NCI-H2196 (cell line): ENCODE data around the gene ARHGEF3.

ENCODE experiments used
- DNase-seq: peaks from one replicate; lab custom pipeline; 2025; ENCODE audit not compliant: unreplicated experiment; lab: John Stamatoyannopoulos, UW

ARHGEF3 gene

GRCh38 chr3:56796202-56796601, 5.5 kb downstream of the ARHGEF3 start:
- no peak for DNase-seq

- no peak for DNase-seq
These were observed 5.9 kb downstream of the ARHGEF3 start for GRCh38 chr3:56795829-56796185.

- no peak for DNase-seq
These were observed 6.5 kb downstream of the ARHGEF3 start for GRCh38 chr3:56795097-56795828.

GRCh38 chr3:56792193-56792592, 9.6 kb downstream of the ARHGEF3 start:
- no peak for DNase-seq

GRCh38 chr3:56790016-56790821, 11.5 kb downstream of the ARHGEF3 start:
- no peak for DNase-seq

- no peak for DNase-seq
These were observed 12.7 kb downstream of the ARHGEF3 start for GRCh38 chr3:56789076-56789475.

- peak; percentile 24 for DNase-seq
These were observed 13.2 kb downstream of the ARHGEF3 start for GRCh38 chr3:56788521-56788920.

GRCh38 chr3:56787784-56788256, 13.9 kb downstream of the ARHGEF3 start:
- no peak for DNase-seq

- DNase-seq: no peak
These were observed 14.4 kb downstream of the ARHGEF3 start for GRCh38 chr3:56787258-56787775.

- no peak for DNase-seq
These were observed 16.2 kb downstream of the ARHGEF3 start for GRCh38 chr3:56785499-56785898.

- DNase-seq: no peak
These were observed 17.2 kb downstream of the ARHGEF3 start for GRCh38 chr3:56784448-56785001.

GRCh38 chr3:56783644-56784447, 17.9 kb downstream of the ARHGEF3 start:
- peak; percentile 72 for DNase-seq

- DNase-seq: no peak
These were observed 18.8 kb downstream of the ARHGEF3 start for GRCh38 chr3:56782906-56783305.

- no peak for DNase-seq
These were observed 19.5 kb downstream of the ARHGEF3 start for GRCh38 chr3:56782215-56782614.

GRCh38 chr3:56781762-56782161, 20.0 kb downstream of the ARHGEF3 start:
- DNase-seq: no peak

- DNase-seq: no peak
These were observed 20.8 kb downstream of the ARHGEF3 start for GRCh38 chr3:56780936-56781335.

- DNase-seq: no peak
These were observed 22.9 kb downstream of the ARHGEF3 start for GRCh38 chr3:56778893-56779292.

- DNase-seq: no peak
These were observed 25.2 kb downstream of the ARHGEF3 start for GRCh38 chr3:56776556-56776950.

- DNase-seq: no peak
These were observed 25.8 kb downstream of the ARHGEF3 start for GRCh38 chr3:56775838-56776555.

GRCh38 chr3:56775445-56775837, 26.3 kb downstream of the ARHGEF3 start:
- no peak for DNase-seq
